Right hindlimb (tissue), 1 donor: ENCODE data around the gene MARK4.

Source experiments
- DNase-seq: peaks from one replicate; pipeline ENCODE4 v3.0.0-alpha.2; 2018

The MARK4 gene

DNA sequence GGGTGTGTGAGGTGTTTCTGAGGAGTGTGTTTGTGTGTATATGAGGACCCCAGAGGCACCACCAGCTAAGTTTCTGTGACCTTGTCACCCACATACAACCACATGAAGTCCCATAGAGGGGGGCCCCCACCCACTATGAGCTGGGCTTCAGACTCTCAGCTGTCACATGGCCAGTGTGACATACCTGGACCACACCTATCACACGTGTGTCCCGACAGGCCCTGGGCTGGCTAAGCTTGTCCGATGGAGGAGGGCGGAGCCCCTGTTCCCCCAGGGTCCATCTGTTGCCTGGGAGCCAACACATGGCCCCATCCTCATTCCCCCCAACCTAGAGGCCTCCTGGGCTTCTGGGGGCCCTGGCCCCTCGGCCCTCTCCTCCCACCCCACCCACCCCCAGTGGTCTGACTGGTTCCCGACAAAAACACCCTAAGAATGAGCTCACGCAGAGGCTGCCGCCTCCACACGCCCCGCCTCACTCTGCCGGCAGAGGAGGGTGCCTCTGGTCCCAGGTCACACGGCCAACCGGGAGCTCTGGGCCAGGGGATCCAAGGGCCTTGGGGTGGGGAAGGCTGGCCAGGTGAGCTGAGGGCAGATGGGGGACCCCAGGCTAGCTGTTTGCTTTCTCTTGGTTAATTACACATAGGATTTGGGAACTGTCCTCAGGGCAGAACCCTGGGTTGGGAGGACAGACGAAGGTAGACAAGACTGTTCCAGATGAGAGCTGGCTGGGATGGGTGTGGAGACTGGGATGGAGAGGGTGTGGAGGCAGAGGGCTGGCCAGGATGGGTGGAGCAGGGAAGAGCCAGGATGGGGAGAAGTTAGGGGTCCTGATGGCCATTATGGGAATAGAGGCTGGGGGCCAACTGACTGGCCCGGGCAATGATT lies 93.8 kb downstream of the MARK4 start:
- no peak for DNase-seq

DNA sequence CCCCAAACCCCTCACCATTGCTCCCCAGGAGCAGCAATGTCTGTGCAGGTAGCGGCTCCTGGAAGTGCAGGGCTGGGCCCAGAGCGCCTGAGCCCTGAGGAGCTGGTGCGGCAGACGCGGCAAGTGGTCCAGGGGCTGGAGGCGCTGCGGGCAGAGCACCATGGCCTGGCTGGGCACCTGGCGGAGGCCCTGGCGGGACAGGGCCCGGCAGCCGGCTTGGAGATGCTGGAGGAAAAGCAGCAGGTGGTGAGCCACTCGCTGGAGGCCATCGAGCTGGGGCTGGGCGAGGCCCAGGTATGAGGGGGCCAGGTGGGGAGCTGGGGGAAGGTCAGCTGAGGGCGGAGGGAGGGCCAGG lies 94.4 kb downstream of the MARK4 start:
- DNase-seq = no peak

DNA sequence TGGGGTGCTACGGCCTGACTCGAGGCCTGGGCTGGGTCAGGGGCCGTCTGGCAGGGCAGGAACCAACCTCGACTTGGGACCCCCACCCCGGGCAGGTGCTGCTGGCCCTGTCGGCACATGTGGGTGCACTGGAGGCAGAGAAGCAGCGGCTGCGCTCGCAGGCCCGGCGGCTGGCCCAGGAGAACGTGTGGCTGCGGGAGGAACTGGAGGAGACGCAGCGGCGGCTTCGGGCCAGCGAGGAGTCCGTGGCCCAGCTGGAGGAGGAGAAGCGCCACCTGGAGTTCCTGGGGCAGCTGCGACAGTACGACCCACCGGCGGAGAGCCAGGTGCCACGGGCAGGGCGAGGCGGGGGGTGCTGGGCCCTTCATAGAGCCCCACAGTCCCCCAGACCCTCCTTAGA lies 95.4 kb downstream of the MARK4 start:
- DNase-seq = no peak

DNA sequence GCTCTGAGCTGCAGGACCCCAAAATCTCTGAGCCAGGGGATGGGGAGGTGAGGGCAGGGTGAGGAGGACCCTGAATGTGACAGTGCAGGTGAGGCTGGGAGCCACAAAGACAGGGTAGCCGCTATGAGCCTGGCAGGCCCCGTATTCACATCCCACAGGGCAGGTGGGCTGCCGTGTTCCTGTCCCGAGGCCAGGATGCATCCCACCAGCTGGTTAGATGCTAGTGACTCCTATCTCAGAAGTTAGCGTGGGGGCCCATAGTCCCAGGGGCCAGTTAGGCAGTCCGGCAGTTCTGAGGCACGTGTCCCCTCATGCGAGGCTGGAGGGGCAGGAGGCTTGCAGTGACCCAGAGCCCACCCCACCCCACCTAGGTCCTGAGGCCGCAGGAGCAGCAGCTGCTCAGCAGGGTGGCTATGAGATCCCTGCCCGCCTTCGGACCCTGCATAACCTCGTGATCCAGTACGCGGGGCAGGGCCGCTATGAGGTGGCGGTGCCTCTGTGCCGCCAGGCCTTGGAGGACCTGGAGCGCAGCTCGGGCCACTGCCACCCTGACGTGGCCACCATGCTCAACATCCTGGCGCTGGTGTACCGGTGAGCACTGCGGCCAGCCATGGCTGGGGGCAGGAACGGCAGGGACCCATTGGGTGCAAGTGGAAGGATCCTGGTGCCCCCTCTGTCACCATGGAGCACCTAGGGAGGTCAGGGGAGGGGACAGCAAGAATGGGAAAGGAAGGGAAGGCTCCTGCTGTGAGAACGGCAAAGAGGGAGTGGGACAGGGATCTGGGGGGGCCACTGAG lies 96.7 kb downstream of the MARK4 start:
- DNase-seq = no peak

DNA sequence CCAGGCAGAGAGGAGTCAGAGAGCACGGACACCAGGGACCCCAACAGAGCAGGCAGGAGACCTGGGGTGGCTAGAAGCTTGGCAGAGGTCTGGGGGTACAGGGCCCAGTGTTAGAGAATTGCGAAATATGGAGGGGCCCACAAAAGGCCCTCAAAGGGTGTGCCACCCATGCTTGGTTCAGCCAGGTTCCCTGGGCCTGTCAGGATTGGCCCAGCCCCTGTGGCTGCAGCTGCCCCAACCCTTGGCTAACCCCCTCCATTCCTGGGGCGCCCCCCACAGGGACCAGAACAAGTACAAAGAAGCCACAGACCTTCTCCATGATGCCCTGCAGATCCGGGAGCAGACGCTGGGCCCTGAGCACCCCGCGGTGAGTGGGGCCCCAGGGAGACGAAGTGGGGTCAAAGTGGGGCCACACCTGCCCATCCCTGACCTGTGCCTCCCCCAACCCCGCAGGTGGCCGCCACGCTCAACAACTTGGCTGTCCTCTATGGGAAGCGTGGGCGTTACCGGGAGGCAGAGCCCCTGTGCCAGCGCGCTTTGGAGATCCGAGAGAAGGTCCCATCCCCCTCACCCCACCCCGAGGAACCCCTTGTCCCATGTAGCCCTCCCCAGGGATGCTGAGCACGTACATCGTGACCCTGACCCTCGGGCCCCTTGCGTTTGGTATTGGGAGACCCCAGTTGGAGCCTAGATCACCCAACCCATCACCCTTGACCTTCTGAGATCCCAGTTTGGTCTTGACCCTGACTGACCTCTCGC lies 97.5 kb downstream of the MARK4 start:
- no peak for DNase-seq

DNA sequence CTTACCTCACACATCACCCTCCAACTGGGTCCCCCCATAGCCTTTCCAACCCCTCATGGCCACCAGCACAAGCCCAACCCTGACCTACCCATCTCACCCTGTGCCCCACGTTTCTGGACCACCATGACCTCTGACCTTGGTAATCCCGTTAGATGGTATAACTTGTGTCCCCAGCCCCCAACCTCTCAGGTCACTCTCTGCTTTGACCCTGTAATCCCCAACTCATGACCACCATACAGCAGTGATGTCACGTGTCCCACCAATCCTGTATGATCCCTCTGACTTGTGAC lies 98.0 kb downstream of the MARK4 start:
- DNase-seq = no peak

- no peak for DNase-seq
These were observed 98.4 kb downstream of the MARK4 start for GRCh38 chr19:45349430-45349941.

DNA sequence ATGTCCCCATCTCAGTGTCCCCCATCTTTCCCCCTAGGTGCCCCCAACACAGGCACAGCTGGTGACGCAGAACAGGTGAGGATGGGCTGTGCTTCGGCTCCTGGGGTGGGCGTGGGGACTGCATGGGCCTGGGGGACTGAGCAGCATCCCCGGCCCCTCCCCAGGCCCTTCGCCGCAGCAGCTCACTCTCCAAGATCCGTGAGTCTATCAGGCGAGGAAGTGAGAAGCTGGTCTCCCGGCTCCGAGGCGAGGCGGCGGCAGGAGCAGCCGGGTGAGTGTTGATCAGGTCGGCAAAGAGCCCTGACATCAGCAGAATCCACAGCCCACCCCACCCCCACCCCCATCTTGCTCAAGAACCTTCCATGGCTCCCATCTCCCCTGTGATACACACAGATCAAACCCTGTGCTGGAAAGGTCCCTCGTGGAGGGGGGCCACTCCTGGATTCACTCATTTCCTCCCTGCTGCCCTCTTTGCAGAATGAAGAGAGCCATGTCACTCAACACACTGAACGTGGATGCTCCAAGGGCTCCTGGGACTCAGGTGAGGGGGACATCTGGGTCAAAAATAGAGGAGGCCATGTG lies 99.5 kb downstream of the MARK4 start:
- DNase-seq = no peak

DNA sequence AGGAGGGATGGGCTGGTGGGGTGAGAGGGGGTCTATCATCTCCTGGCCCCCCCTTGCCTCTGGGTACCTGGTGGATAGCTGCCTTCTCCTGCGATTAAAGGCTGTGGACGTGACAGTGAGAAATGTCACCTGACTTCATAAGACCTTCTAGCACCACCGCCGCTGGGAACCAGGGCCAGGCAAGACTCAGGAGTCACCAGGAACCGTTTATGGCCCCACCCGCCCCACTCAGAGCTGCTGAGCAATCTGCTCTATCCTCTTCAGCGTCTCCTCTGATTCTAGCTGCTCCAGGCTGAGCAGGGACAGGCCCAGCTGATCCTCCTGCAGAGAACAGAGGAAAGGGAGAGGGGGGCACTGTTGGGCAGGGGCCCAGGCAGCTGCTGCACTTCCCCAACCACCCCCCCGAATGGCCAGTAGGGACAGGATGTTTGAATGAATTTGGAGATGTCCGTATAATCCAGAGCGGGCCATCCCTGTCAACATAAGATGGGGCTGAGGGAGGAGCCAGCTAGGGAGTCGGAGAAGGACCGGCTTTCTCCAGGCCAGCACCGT lies 100.4 kb downstream of the MARK4 start:
- DNase-seq = no peak

DNA sequence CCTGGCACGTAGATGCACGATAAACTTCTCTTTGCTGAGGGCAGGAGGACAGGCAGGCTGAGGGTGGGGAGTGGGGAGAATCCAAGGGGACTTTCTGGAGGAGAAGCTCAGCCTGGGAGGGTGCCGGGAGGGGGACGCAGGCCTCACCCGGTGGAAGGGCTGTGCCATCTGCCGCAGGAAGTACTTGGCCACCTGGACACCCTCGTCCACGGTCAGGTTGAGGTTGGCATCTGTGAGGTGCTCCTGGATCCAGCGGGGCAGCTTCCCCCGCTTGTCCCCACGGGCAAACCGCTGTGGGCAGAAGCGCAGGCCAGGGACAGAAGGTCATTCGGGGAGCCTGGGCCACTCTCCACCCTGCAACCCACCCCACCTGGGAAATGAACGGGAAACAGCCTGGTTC lies 101.0 kb downstream of the MARK4 start:
- DNase-seq = no peak

- no peak for DNase-seq
These were observed 101.4 kb downstream of the MARK4 start for GRCh38 chr19:45352471-45352870.

- no peak for DNase-seq
These were observed 102.1 kb downstream of the MARK4 start for GRCh38 chr19:45352914-45353796.

DNA sequence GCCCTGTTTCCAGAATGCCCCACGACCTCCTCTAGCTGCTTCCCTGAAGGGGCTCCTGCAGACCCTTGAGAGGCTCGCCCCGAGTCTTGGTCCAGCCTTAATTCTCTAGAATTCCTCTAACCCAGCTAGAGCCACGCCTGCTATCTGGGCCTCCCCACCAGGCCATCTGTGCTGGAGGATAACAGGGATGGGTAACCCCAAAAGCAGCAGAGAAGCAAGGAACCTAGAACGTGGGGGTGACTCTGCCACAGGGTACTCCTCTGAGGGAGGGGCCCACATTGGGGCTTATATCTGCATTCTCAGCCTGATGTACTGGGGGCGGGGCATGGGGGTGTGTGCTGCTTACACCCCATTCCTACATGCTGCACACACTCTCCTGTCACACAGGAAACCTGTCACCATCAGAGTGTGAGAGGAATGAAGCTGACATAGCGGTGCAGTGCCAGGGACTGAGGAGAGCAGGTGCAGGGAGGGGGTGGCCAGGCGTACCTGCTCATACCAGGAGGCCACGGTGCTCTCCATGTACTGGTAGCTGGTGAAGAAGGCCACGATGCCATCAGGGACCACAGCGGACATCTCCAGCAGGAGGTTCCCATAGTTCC lies 103.3 kb downstream of the MARK4 start:
- DNase-seq = no peak
